ENCODE data around the gene BAHD1. TPM values are rescaled to one million over a fixed set of nuclear protein-coding genes. Genes with fewer than 3 reads are reported as not detected.

The BAHD1 gene
- total and polyA plus RNA-seq, 4 experiments from 2014 or later, result 1.5 to 49.2 (median 25.8) TPM

DNA sequence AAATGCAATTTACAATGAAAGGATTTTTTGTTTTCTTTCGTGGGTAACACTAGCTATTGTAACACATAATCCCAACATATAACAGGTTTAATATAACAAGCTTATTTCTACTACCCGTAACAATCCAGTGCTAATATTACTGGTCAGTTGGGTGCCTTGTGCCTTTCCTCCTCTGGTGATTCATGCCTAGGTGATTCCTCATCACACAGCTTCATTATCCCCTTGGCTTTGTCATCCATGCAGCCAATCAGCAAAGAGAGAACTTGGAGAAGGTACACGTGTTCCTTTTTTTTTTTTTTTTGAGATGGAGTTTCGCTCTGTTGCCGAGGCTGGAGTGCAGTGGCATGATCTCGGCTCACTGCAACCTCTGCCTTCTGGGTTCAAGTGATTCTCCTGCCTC lies 60.7 kb downstream of the BAHD1 start:
- CTCF ChIA-PET (ENCODE audit: partially characterized antibody), result no interaction called here
- H3K4me3 Mint-ChIP-seq, result no peak overlapping the region

DNA sequence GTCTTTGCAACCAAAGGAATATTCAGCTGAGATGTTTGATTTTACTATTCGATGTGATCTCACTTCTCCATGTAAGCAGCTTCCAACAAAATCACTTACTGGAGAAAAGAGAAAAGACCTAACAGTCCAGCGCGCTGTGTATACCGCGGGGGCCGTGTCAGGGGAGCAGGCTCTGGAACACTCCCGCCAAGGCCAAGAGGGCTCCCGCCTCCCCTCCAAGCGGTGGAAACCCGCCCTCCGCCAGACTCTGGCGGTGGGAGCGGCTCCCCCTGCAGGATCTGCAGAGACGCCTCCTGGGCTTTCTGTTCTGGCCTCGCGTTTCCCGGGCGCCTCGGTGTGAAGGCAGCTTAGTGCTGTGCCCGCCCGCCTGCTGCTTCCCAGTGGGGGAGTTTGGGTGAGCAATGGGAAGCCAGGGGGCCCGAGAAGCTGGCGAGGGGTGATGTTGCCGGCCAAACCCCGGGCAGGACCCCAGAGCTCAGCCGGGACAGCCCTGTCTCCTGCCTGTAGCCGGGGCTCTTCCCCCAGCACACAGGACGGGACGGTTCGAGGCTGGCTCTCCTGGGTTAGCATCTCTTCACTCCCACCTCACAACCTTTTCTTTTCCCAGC lies 66.3 kb downstream of the BAHD1 start:
- peak overlapping the region in 6 of 8 donors; percentile 12 to 74 (median 54) for H3K4me3 Mint-ChIP-seq
- CTCF ChIA-PET (ENCODE audit: partially characterized antibody), result interaction anchor here (0.7 to 4.5 kb wide), 13 partner anchors 10 to 164 kb away, joined by 3 to 29 read pairs (median 4); partner anchors contain the start of gene BAHD1
- H3K36me3 Mint-ChIP-seq, result no peaks in the 10 kb centered on the region
- Histone ChIP-seq H3K36me3 (ENCODE audit: insufficient read depth, low read length) (no peaks in the 10 kb centered on the region), H3K4me1 (ENCODE audit: insufficient read depth, low read length) (peaks cover 24% of the 10 kb centered on the region), H3K9me3 (ENCODE audit: control insufficient read depth in 1 of 2, low read length in 2 of 2) (no peaks in the 10 kb centered on the region), H3K4me3 (ENCODE audit: low read length in 2 of 2) (peak overlapping the region in 1 of 2 donors; percentile 22), H3K27me3 (ENCODE audit: insufficient read depth, low read length) (peaks cover 31% of the 10 kb centered on the region), H3K27ac (ENCODE audit: low read depth, low read length) (no peak overlapping the region)
- POLR2A ChIA-PET (ENCODE audit: partially characterized antibody), result interaction anchor here (0.8 to 1.6 kb wide), 3 partner anchors 33 to 67 kb away, joined by 3 to 5 read pairs (median 5); partner anchors contain the start of gene BAHD1
- H3K27ac Mint-ChIP-seq, result no peak overlapping the region
- peaks cover 9 to 20% (median 14%) of the 10 kb centered on the region in 4 donors for H3K4me1 Mint-ChIP-seq
- no peaks in the 10 kb centered on the region for H3K9me3 Mint-ChIP-seq
- peak; percentile 44 to 64 (median 47) for DNase-seq
- peaks cover 30 to 48% of the 10 kb centered on the region in 2 donors for H3K27me3 Mint-ChIP-seq
- intact Hi-C loops (cut with micrococcal nuclease), result loop anchor here (1.0 to 2.0 kb wide), 3 partner anchors 14 to 163 kb away; no protein-coding TSS in a partner anchor

More for the DNA sequence above, 60.7 kb downstream of the BAHD1 start:
- POLR2A ChIA-PET (ENCODE audit: partially characterized antibody), result interaction anchor here (0.6 kb wide), 1 partner anchor 358 kb away, joined by 3 read pairs; no protein-coding TSS in a partner anchor
- no peak overlapping the region for H3K4me3 ChIP-seq (ENCODE audit: low read length in 2 of 2)
- H3K27ac Mint-ChIP-seq, result no peak overlapping the region
- peaks cover 6% of the 10 kb centered on the region for H3K27me3 ChIP-seq (ENCODE audit: insufficient read depth, low read length)
- peaks cover 6 to 20% of the 10 kb centered on the region in 2 donors for H3K27me3 Mint-ChIP-seq
- no peaks in the 10 kb centered on the region for H3K9me3 Mint-ChIP-seq
- intact Hi-C loops (cut with micrococcal nuclease), result no loop called here
- no peaks in the 10 kb centered on the region for H3K36me3 Mint-ChIP-seq
- no peak for DNase-seq
- no peaks in the 10 kb centered on the region for H3K9me3 ChIP-seq (ENCODE audit: control insufficient read depth in 1 of 2, low read length in 2 of 2)
- peaks cover 0 to 2% (median 0%) of the 10 kb centered on the region in 4 donors for H3K4me1 Mint-ChIP-seq
- no peak overlapping the region for H3K27ac ChIP-seq (ENCODE audit: low read depth, low read length)
- no peaks in the 10 kb centered on the region for H3K36me3 ChIP-seq (ENCODE audit: insufficient read depth, low read length)
- no peaks in the 10 kb centered on the region for H3K4me1 ChIP-seq (ENCODE audit: insufficient read depth, low read length)

DNA sequence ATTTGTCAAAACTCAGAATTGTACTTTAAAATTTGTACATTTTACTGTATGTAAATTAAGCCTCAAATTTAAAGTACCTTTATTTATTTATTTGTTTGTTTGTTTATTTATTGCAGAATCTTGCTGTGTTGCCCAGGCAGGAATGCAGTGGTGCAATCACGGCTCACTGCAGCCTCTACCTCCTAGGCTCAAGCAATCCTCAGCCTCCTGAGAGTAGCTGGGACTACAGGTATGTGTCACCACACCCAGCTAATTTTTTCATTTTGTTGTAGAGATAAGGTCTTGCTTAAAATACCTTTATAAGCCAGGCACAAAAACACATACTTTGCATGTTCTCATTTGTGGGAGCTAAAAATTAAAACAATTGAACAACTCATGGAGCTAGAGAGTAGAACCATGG lies 67.5 kb downstream of the BAHD1 start:
- peaks cover 12 to 24% (median 18%) of the 10 kb centered on the region in 4 donors for H3K4me1 Mint-ChIP-seq
- H3K4me3 ChIP-seq (ENCODE audit: low read length in 2 of 2), result no peak overlapping the region
- CTCF ChIA-PET (ENCODE audit: partially characterized antibody), result interaction anchor here (0.7 to 4.5 kb wide), 10 partner anchors 9 to 164 kb away, joined by 3 to 29 read pairs (median 4); partner anchors contain the start of gene BAHD1

DNA sequence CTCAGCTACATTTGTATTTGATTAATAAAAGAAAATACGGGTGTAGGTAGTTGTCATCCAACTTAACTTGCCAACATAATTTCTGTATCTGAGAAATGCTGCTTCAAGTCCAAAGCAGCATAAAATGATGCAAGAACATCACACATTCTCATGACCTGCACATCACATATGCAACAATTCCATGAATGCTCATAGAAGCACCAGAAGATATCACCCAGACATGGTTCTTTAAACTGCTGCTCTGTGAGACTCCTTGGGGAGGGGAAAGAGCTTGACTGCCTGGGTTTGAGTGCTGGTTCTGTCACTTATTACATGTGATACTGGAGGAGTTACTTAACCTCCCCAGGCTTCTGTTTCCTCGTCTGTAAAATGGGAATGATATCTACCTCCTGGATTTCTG lies 69.4 kb downstream of the BAHD1 start:
- DNase-seq, result no peak
- Histone ChIP-seq H3K27me3 (ENCODE audit: insufficient read depth, low read length) (peaks cover 31% of the 10 kb centered on the region), H3K9me3 (ENCODE audit: control insufficient read depth in 1 of 2, low read length in 2 of 2) (no peaks in the 10 kb centered on the region), H3K36me3 (ENCODE audit: insufficient read depth, low read length) (no peaks in the 10 kb centered on the region), H3K4me1 (ENCODE audit: insufficient read depth, low read length) (peaks cover 25% of the 10 kb centered on the region), H3K4me3 (ENCODE audit: low read length in 2 of 2) (no peak overlapping the region), H3K27ac (ENCODE audit: low read depth, low read length) (no peak overlapping the region)
- Mint-ChIP-seq H3K27me3 (peaks cover 36 to 55% of the 10 kb centered on the region in 2 donors), H3K9me3 (no peaks in the 10 kb centered on the region), H3K27ac (no peak overlapping the region), H3K36me3 (no peaks in the 10 kb centered on the region), H3K4me3 (peak overlapping the region in 3 of 8 donors; percentile 70 to 93 (median 79)), H3K4me1 (peaks cover 12 to 24% (median 18%) of the 10 kb centered on the region in 4 donors)
- intact Hi-C loops (cut with micrococcal nuclease), result no loop called here
- ChIA-PET POLR2A (ENCODE audit: partially characterized antibody) (interaction anchor here (1.2 kb wide), 1 partner anchor 40 kb away, joined by 3 read pairs; the partner anchor contains the start of gene CHST14), CTCF (ENCODE audit: partially characterized antibody) (interaction anchor here (1.8 kb wide), 1 partner anchor 10 kb away, joined by 4 read pairs; no protein-coding TSS in a partner anchor)

More for the DNA sequence above, 67.5 kb downstream of the BAHD1 start:
- no peaks in the 10 kb centered on the region for H3K9me3 ChIP-seq (ENCODE audit: control insufficient read depth in 1 of 2, low read length in 2 of 2)
- intact Hi-C loops (cut with micrococcal nuclease), result no loop called here
- H3K4me1 ChIP-seq (ENCODE audit: insufficient read depth, low read length), result peaks cover 25% of the 10 kb centered on the region
- H3K27ac Mint-ChIP-seq, result no peak overlapping the region
- peaks cover 38% of the 10 kb centered on the region for H3K27me3 ChIP-seq (ENCODE audit: insufficient read depth, low read length)
- H3K27ac ChIP-seq (ENCODE audit: low read depth, low read length), result no peak overlapping the region
- POLR2A ChIA-PET (ENCODE audit: partially characterized antibody), result no interaction called here
- no peaks in the 10 kb centered on the region for H3K9me3 Mint-ChIP-seq
- no peaks in the 10 kb centered on the region for H3K36me3 Mint-ChIP-seq
- H3K27me3 Mint-ChIP-seq, result peaks cover 37 to 59% of the 10 kb centered on the region in 2 donors
- peak overlapping the region in 1 of 8 donors; percentile 46 for H3K4me3 Mint-ChIP-seq
- H3K36me3 ChIP-seq (ENCODE audit: insufficient read depth, low read length), result no peaks in the 10 kb centered on the region
- no peak for DNase-seq

DNA sequence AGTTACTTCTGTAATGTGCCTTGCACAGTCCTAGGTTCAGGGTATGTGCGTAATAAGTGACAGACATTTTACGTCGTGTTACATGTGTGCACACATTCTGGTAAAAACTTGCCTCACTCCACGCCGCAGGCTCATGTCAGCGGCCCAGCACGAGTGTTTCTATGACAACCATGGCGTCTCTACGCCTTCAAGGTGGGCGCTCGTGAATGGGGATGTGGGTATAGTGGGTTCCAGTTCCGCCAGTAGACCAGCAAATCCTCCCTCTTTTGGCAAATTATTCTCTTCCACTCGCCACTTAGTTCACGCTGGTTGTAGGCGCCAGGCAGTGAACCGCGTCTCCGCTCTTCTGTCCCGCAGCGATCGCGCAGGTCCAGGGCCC lies 70.3 kb downstream of the BAHD1 start:
- Mint-ChIP-seq H3K27ac (peak overlapping the region in 2 of 7 donors; percentile 21 to 71), H3K27me3 (peaks cover 38 to 53% of the 10 kb centered on the region in 2 donors), H3K36me3 (no peaks in the 10 kb centered on the region), H3K4me3 (peak overlapping the region; percentile 47 to 93 (median 79)), H3K4me1 (peaks cover 12 to 24% (median 18%) of the 10 kb centered on the region in 4 donors), H3K9me3 (no peaks in the 10 kb centered on the region)
- ChIA-PET POLR2A (ENCODE audit: partially characterized antibody) (no interaction called here), CTCF (ENCODE audit: partially characterized antibody) (interaction anchor here (1.8 kb wide), 1 partner anchor 9 kb away, joined by 4 read pairs; no protein-coding TSS in a partner anchor)
- peak in 3 of 5 donors; percentile 13 to 46 (median 32) for DNase-seq
- H3K4me1 ChIP-seq (ENCODE audit: insufficient read depth, low read length), result peaks cover 25% of the 10 kb centered on the region
- no peak overlapping the region for H3K27ac ChIP-seq (ENCODE audit: low read depth, low read length)
- intact Hi-C loops (cut with micrococcal nuclease), result no loop called here
- H3K4me3 ChIP-seq (ENCODE audit: low read length in 2 of 2), result peak overlapping the region in 1 of 2 donors; percentile 24
- H3K27me3 ChIP-seq (ENCODE audit: insufficient read depth, low read length), result peaks cover 31% of the 10 kb centered on the region
- no peaks in the 10 kb centered on the region for H3K36me3 ChIP-seq (ENCODE audit: insufficient read depth, low read length)
- H3K9me3 ChIP-seq (ENCODE audit: control insufficient read depth in 1 of 2, low read length in 2 of 2), result no peaks in the 10 kb centered on the region

DNA sequence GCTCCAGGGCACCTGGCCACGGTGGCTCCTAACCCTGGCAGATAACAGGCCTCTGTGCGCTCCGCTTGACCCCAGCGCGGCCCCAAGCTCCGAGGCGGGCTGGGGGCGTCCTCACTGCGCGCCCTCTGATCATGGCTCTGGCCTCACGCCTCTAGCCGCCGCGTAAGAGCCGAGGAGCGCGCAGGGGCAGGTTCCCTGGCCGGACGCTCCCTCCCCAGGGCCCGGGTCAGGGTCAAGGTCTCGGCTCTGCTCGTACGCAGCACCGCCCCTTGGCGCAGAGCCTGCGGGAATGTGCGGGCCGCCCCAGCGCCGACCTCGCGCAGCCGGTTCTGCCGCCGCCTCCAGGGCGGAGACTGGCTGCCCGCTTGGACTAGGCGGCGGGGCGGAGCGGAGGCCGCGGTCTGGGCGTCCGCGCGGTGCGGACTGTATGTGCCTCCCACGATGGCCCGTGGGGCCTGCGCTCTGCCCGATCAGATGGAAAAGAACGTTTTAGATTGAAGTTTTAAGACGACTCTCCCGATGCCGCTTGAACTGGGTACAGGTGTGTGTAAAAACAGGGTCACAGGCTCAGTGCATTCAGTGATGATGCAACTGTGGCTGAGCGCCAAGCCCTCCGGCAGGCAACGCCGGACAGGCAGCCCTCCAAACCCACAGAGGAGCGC lies 70.8 kb downstream of the BAHD1 start:
- no peaks in the 10 kb centered on the region for H3K36me3 ChIP-seq (ENCODE audit: insufficient read depth, low read length)
- intact Hi-C loops (cut with micrococcal nuclease), result no loop called here
- H3K9me3 ChIP-seq (ENCODE audit: control insufficient read depth in 1 of 2, low read length in 2 of 2), result no peaks in the 10 kb centered on the region
- ChIA-PET POLR2A (ENCODE audit: partially characterized antibody) (no interaction called here), CTCF (ENCODE audit: partially characterized antibody) (no interaction called here)
- no peak overlapping the region for H3K27ac ChIP-seq (ENCODE audit: low read depth, low read length)
- no peaks in the 10 kb centered on the region for H3K36me3 Mint-ChIP-seq
- no peaks in the 10 kb centered on the region for H3K9me3 Mint-ChIP-seq
- peaks cover 31% of the 10 kb centered on the region for H3K27me3 ChIP-seq (ENCODE audit: insufficient read depth, low read length)
- H3K4me3 ChIP-seq (ENCODE audit: low read length in 2 of 2), result peak overlapping the region; percentile 17 to 24
- H3K4me3 Mint-ChIP-seq, result peak overlapping the region; percentile 54 to 93 (median 79)
- H3K27me3 Mint-ChIP-seq, result peaks cover 37 to 48% of the 10 kb centered on the region in 2 donors
- H3K4me1 ChIP-seq (ENCODE audit: insufficient read depth, low read length), result peaks cover 25% of the 10 kb centered on the region
- H3K4me1 Mint-ChIP-seq, result peaks cover 12 to 24% (median 17%) of the 10 kb centered on the region in 4 donors
- H3K27ac Mint-ChIP-seq, result peak overlapping the region in 2 of 7 donors; percentile 21 to 71
- peak in 2 of 5 donors; percentile 3 to 14 for DNase-seq

DNA sequence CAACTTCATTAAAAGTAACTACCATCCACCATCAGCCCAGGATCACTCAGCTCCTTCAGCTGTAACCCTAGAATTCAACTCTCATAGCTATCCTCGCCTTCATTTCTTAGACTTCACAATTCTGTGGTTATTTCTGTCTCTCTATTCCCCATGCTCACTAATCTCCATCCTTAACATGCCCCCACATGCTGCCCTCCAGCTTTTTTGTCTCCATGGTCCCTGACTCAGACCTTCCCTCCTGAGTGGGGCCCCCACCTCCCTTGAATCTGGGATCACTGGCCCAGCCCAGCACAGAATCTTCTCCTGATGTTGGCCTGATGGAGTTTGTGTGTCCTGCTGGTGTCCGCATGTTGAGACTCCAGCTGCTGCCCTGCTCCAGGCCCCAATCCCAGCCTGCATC lies 71.7 kb downstream of the BAHD1 start:
- Histone ChIP-seq H3K36me3 (ENCODE audit: insufficient read depth, low read length) (no peaks in the 10 kb centered on the region), H3K27ac (ENCODE audit: low read depth, low read length) (no peak overlapping the region), H3K4me1 (ENCODE audit: insufficient read depth, low read length) (peaks cover 16% of the 10 kb centered on the region), H3K27me3 (ENCODE audit: insufficient read depth, low read length) (peaks cover 31% of the 10 kb centered on the region), H3K4me3 (ENCODE audit: low read length in 2 of 2) (no peak overlapping the region), H3K9me3 (ENCODE audit: control insufficient read depth in 1 of 2, low read length in 2 of 2) (no peaks in the 10 kb centered on the region)
- CTCF ChIA-PET (ENCODE audit: partially characterized antibody), result no interaction called here
- Mint-ChIP-seq H3K27me3 (peaks cover 35 to 44% of the 10 kb centered on the region in 2 donors), H3K4me3 (peak overlapping the region; percentile 4 to 84 (median 52)), H3K36me3 (no peaks in the 10 kb centered on the region), H3K4me1 (peaks cover 9 to 24% (median 13%) of the 10 kb centered on the region in 4 donors), H3K27ac (no peak overlapping the region), H3K9me3 (no peaks in the 10 kb centered on the region)
- POLR2A ChIA-PET (ENCODE audit: partially characterized antibody), result no interaction called here
- no peak for DNase-seq
- intact Hi-C loops (cut with micrococcal nuclease), result no loop called here

Data from CD4-positive, alpha-beta memory T cell (primary cell).